HepG2 (cell line): ENCODE results near the gene S1PR2. TPM values are rescaled to one million over a fixed set of nuclear protein-coding genes. Genes with fewer than 3 reads are reported as not detected.
A peak's percentile ranks its signal among the peaks of the same experiment; 100 is the strongest.

Experiments used
- AGO1 ChIP-seq: fragments of 200-400 bp; formaldehyde crosslinking; IDR thresholded peaks from 2 replicates; pipeline ENCODE4 v1.6.1; 2017; ENCODE audit warnings: mild to moderate bottlenecking, low read depth, low read length, moderate library complexity; ENCODE audit not compliant: poor library complexity, severe bottlenecking
- BHLHE40 ChIP-seq: IDR thresholded peaks from 2 replicates; pipeline ENCODE4 v1.6.1; 2011; ENCODE audit warnings: low read length, improper control_type of control experiment
- EHMT2 ChIP-seq: fragments of 200-600 bp; sonication (generic); IDR thresholded peaks from 2 replicates; pipeline ENCODE4 v1.7.0; 2017; ENCODE audit warnings: antibody characterized with exemption, low read depth, low read length, borderline replicate concordance
- FOSL1 ChIP-seq: sonication (generic); formaldehyde crosslinking; IDR thresholded peaks from 2 replicates; pipeline ENCODE4 v1.9.0; 2021; ENCODE audit warnings: missing genetic modification reagents, borderline replicate concordance
- NFE2L2 ChIP-seq: fragments of 150-350 bp; IDR thresholded peaks from 2 replicates; pipeline ENCODE4 v1.6.1; 2014; ENCODE audit warnings: low read length
- NONO ChIP-seq, 2 experiments: fragments of 450-650 bp in 1 of 2; sonication (generic) in 1 of 2; formaldehyde crosslinking in 1 of 2; IDR thresholded peaks in 1 of 2; conservative IDR thresholded peaks in 1 of 2; 2 replicates each; pipeline versions ENCODE4 v1.6.1 to v1.8.0; 2017 to 2022; ENCODE audit warnings: mild to moderate bottlenecking in 1 of 2, missing genetic modification reagents in 1 of 2, moderate library complexity in 1 of 2
- PRMT3 ChIP-seq: sonication (generic); formaldehyde crosslinking; IDR thresholded peaks from 2 replicates; pipeline ENCODE4 v1.8.1; 2022; ENCODE audit warnings: low read depth, mild to moderate bottlenecking, moderate library complexity, missing genetic modification reagents, borderline replicate concordance
- SKI ChIP-seq: fragments of 450-650 bp; IDR thresholded peaks from one replicate; pipeline ENCODE4 v1.6.1; 2018; ENCODE audit warnings: mild to moderate bottlenecking; ENCODE audit not compliant: partially characterized antibody
- TARDBP ChIP-seq: sonication (generic); formaldehyde crosslinking; IDR thresholded peaks from 2 replicates; pipeline ENCODE4 v1.8.0; 2022; ENCODE audit warnings: mild to moderate bottlenecking, missing genetic modification reagents
- ZBTB2 ChIP-seq: sonication (generic); formaldehyde crosslinking; IDR thresholded peaks from 2 replicates; pipeline ENCODE4 v1.8.0; 2022; ENCODE audit warnings: low read depth, missing genetic modification reagents
- ZBTB39 ChIP-seq: sonication (generic); formaldehyde crosslinking; IDR thresholded peaks from 2 replicates; pipeline ENCODE4 v1.5.0; 2020; ENCODE audit warnings: missing genetic modification reagents
- ZNF230 ChIP-seq: sonication (generic); formaldehyde crosslinking; IDR thresholded peaks from 2 replicates; pipeline ENCODE4 v1.4.0; 2020; ENCODE audit warnings: mild to moderate bottlenecking, missing genetic modification reagents
- ZNF317 ChIP-seq: sonication (generic); formaldehyde crosslinking; IDR thresholded peaks from 2 replicates; pipeline ENCODE4 v1.5.0; 2020; ENCODE audit warnings: mild to moderate bottlenecking, missing genetic modification reagents
- ZZZ3 ChIP-seq: sonication (generic); formaldehyde crosslinking; IDR thresholded peaks from 2 replicates; pipeline ENCODE4 v1.4.0; 2020; ENCODE audit warnings: missing genetic modification reagents, mild to moderate bottlenecking, borderline replicate concordance
- polyA plus RNA-seq, 8 experiments: library from polyadenylated mRNA; depleted of rRNA in 3 of 8; stranded (reverse) in 7 of 8; unstranded in 1 of 8; fragments of >200 nt; fragmentation: Illumina TruSeq in 4 of 8; extraction: Trizol in 4 of 8; gene quantifications; 2 replicates each; pipeline versions ENCODE4 v1.2.1 to v1.2.3, GENCODE V29; 2011 to 2016; ENCODE audit warnings: low read depth in 4 of 8, missing spikeins in 1 of 8, mixed read lengths in 1 of 8; ENCODE audit not compliant: insufficient read depth in 1 of 8
- total RNA-seq, 5 experiments: library from RNA; depleted of rRNA; stranded (reverse); fragments of >200 nt; fragmentation: Illumina TruSeq; extraction: Trizol; gene quantifications; 2 replicates each; pipeline ENCODE4 v1.2.3, GENCODE V29; 2016; ENCODE audit warnings: low read depth in 1 of 5
- TF ChIP-seq, protein P1 (sequence below): sonication (generic); formaldehyde crosslinking; IDR thresholded peaks from 2 replicates; pipeline ENCODE4 v1.5.1; 2020; ENCODE audit warnings: missing genetic modification reagents, mild to moderate bottlenecking, borderline replicate concordance
- TF ChIP-seq, protein P2 (sequence below): sonication (generic); formaldehyde crosslinking; IDR thresholded peaks from 2 replicates; pipeline ENCODE4 v1.8.1; 2023; ENCODE audit warnings: missing genetic modification reagents, inconsistent platforms, borderline replicate concordance
- TF ChIP-seq, protein P3 (sequence below): sonication (generic); formaldehyde crosslinking; IDR thresholded peaks from 2 replicates; pipeline ENCODE4 v1.4.0; 2020; ENCODE audit warnings: missing genetic modification reagents

Gene S1PR2
- total and polyA plus RNA-seq, 2 of the 13 experiments (the other 11 are each of a cell fraction or from before 2014, with no cell fraction given), result 0.91 to 1.3 TPM

DNA sequence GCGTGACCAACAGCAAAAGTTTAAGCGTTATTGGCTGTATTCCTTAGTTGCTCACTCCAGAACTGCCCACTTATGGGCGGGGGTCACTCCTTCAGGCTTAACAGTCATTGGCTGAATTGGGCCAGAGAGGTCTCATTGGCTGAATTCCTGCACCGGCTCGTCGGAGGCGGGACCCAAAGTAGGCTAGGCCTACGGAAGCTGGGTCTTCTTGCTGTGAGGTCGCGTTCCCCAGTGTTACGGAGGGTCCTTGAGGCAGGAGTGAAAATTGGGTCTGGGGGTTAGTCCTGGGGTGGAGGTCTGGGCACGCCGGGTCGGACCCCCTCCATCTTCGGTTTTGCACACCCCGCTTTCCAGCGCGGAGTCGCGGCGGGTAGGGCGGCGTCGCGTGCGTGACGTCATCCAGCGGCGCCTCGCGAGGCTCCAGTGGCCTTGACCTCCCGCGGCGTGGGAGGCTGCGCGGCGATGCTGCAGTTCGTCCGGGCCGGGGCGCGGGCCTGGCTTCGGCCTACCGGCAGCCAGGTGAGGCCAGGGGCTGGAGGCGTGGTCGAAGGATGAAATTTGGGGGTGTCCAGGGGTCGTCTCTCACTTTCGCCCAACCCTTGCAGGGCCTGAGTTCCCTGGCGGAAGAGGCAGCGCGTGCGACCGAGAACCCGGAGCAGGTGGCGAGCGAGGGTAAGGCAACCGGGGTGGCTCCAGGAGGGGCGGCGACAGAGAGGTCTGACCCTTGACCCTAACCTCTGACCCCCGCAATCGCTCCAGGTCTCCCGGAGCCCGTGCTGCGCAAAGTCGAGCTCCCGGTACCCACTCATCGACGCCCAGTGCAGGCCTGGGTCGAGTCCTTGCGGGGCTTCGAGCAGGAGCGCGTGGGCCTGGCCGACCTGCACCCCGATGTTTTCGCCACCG lies 20.9 kb upstream of the S1PR2 start, which contains the start of gene MRPL4 (continued):
- TF ChIP-seq, protein P1, sequence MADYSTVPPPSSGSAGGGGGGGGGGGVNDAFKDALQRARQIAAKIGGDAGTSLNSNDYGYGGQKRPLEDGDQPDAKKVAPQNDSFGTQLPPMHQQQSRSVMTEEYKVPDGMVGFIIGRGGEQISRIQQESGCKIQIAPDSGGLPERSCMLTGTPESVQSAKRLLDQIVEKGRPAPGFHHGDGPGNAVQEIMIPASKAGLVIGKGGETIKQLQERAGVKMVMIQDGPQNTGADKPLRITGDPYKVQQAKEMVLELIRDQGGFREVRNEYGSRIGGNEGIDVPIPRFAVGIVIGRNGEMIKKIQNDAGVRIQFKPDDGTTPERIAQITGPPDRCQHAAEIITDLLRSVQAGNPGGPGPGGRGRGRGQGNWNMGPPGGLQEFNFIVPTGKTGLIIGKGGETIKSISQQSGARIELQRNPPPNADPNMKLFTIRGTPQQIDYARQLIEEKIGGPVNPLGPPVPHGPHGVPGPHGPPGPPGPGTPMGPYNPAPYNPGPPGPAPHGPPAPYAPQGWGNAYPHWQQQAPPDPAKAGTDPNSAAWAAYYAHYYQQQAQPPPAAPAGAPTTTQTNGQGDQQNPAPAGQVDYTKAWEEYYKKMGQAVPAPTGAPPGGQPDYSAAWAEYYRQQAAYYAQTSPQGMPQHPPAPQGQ (CRISPR knock-in tag), result peak; percentile 5; the same call in 1 of the 2 replicates
- TF ChIP-seq AGO1, result peak; percentile 74
- no peak for TF ChIP-seq EHMT2
- TF ChIP-seq ZNF317, result no peak; the same call in 1 of the 2 replicates
- no peak for TF ChIP-seq PRMT3 (CRISPR knock-in tag)
- TF ChIP-seq ZZZ3 (CRISPR knock-in tag), result no peak; the same call in 1 of the 2 replicates
- TF ChIP-seq FOSL1 (CRISPR knock-in tag), result no peak
- TF ChIP-seq, protein P2, sequence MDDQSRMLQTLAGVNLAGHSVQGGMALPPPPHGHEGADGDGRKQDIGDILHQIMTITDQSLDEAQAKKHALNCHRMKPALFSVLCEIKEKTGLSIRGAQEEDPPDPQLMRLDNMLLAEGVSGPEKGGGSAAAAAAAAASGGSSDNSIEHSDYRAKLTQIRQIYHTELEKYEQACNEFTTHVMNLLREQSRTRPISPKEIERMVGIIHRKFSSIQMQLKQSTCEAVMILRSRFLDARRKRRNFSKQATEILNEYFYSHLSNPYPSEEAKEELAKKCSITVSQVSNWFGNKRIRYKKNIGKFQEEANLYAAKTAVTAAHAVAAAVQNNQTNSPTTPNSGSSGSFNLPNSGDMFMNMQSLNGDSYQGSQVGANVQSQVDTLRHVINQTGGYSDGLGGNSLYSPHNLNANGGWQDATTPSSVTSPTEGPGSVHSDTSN (CRISPR knock-in tag), result no peak
- peak; percentile 93 for TF ChIP-seq TARDBP (CRISPR knock-in tag)
- peak; percentile 79; the same call in 1 of the 2 replicates for TF ChIP-seq ZBTB2 (CRISPR knock-in tag)
- TF ChIP-seq SKI, result peak; percentile 52
- no peak for TF ChIP-seq ZNF230 (CRISPR knock-in tag)
- TF ChIP-seq BHLHE40, result peak; percentile 62; the same call in 1 of the 2 replicates
- TF ChIP-seq, protein P3, sequence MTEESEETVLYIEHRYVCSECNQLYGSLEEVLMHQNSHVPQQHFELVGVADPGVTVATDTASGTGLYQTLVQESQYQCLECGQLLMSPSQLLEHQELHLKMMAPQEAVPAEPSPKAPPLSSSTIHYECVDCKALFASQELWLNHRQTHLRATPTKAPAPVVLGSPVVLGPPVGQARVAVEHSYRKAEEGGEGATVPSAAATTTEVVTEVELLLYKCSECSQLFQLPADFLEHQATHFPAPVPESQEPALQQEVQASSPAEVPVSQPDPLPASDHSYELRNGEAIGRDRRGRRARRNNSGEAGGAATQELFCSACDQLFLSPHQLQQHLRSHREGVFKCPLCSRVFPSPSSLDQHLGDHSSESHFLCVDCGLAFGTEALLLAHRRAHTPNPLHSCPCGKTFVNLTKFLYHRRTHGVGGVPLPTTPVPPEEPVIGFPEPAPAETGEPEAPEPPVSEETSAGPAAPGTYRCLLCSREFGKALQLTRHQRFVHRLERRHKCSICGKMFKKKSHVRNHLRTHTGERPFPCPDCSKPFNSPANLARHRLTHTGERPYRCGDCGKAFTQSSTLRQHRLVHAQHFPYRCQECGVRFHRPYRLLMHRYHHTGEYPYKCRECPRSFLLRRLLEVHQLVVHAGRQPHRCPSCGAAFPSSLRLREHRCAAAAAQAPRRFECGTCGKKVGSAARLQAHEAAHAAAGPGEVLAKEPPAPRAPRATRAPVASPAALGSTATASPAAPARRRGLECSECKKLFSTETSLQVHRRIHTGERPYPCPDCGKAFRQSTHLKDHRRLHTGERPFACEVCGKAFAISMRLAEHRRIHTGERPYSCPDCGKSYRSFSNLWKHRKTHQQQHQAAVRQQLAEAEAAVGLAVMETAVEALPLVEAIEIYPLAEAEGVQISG (CRISPR knock-in tag), result peak; percentile 88
- no peak for TF ChIP-seq NONO (IDR thresholded peaks at IDR 0.05)
- peak; percentile 94 for TF ChIP-seq NONO (CRISPR knock-in tag; conservative IDR thresholded peaks at IDR 0.05)
- TF ChIP-seq NFE2L2, result no peak
- TF ChIP-seq ZBTB39, result peak; percentile 95
